Ramos (cell line): Measurements from ENCODE around the gene THAP4.

ENCODE experiments used
- in situ Hi-C: fragments of 300-500 bp; cut with MboI; formaldehyde crosslinking; loops from one replicate; pipeline ENCODE4 v1.14.3; 2022; ENCODE audit warnings: low sequenced_read_pairs; ENCODE audit not compliant: unreplicated experiment

The THAP4 gene

GRCh38 chr2:241534701-241535375 is 102.1 kb downstream of the THAP4 start:
- in situ Hi-C loops: no loop called here
